Pancreas (tissue), 10 donors: ENCODE measurements around the gene CAPZA2. TPM values are rescaled to one million over a fixed set of nuclear protein-coding genes. Genes with fewer than 3 reads are reported as not detected.
A peak's percentile ranks its signal among the peaks of the same experiment; 100 is the strongest.

Experiments
- ATAC-seq, 4 donors: fragments of 200-7000 bp; cut with Tn5 transposase; one replicate each; pipeline versions ENCODE4 v1.8.0 to v1.9.1; 2020; ENCODE audit warnings: mild to moderate bottlenecking in 4 of 4, moderate library complexity in 4 of 4
- DNase-seq, 6 donors: peaks; one replicate each; pipeline ENCODE4 v3.0.0-alpha.2; 2020
- FAIRE-seq: peaks from 2 replicates; lab custom pipeline; 2012; peaks lifted over from hg19 to GRCh38; lab: Jason Lieb, UNC
- H3K27ac ChIP-seq, 4 donors: fragments of 200-600 bp; sonication (generic); 1 replicate in 3 of 4; 2 replicates in 1 of 4; pipeline versions ENCODE4 v1.5.0 to v1.8.0; 2020
- H3K27me3 ChIP-seq, 4 donors: fragments of 200-600 bp; one replicate each; pipeline ENCODE4 v1.8.0; 2021
- H3K36me3 ChIP-seq, 3 donors: fragments of 200-600 bp; sonication (generic) in 1 of 3; one replicate each; pipeline versions ENCODE4 v1.5.0 to v1.8.0; 2020 to 2021
- H3K4me1 ChIP-seq, 3 donors: fragments of 200-600 bp; one replicate each; pipeline ENCODE4 v1.8.0; 2021
- H3K4me3 ChIP-seq, 4 donors: fragments of 200-600 bp; sonication (generic) in 2 of 4; one replicate each; pipeline versions ENCODE4 v1.5.0 to v1.8.0; 2020 to 2021
- H3K9me3 ChIP-seq, 4 donors: fragments of 200-600 bp; one replicate each; pipeline ENCODE4 v1.8.0; 2021
- WGBS, 2 donors: extraction: QIAGEN DNeasy Blood & Tissue Kit; methylation state at CpG; one replicate each; pipeline ENCODE4 v1.1.7; 2013; 5-methylcytosine and 5-hydroxymethylcytosine counted together
- intact Hi-C, 3 donors: fragments of 100-400 bp; cut with DNase I; formaldehyde crosslinking; loops; one replicate each; pipeline versions ENCODE4 v1.11.1 to v1.14.2; 2022
- polyA plus RNA-seq, 2 donors: library from polyadenylated mRNA; stranded (reverse); fragments of 200-250 nt; gene quantifications; one replicate each; pipeline ENCODE4 v1.2.3, GENCODE V29; 2013
- total RNA-seq, 6 donors: library from RNA; stranded (reverse); fragmentation: NEBNext Ultra II Directional in 4 of 6; extraction: Animal tissue kit (Norgen Biotek cat#: 25700) in 4 of 6; gene quantifications; one replicate each; pipeline versions ENCODE4 v1.2.1 to v1.2.4, GENCODE V29; 2021 to 2023
- TF ChIP-seq, protein P1 (sequence below), 4 donors: fragments of 200-600 bp; sonication (generic) in 3 of 4; IDR thresholded peaks; one replicate each; pipeline versions ENCODE4 v1.5.0 to v1.8.0; 2021; ENCODE audit warnings: antibody characterized with exemption in 4 of 4
- donor health status: healthy with polysubstance abuse.
- donor health status: DM: no; HTN: no; CAD: no; lungs with moderate emphysema.
- donor health status: DM: no; HTN: no; CAD: no.
- donor health status: control.
- donor health status: control.
- donor health status: Bipolar disorder and iron deficiency.
- donor health status: DM: yes; HTN: yes; CAD: no.
- donor health status: DM: no; HTN: no; CAD: no.
- donor health status: DM: no; HTN: no; CAD: no.
- donor health status: DM: yes; HTN: yes; CAD: no.

The CAPZA2 gene
- total and polyA plus RNA-seq, 8 donors = 10.8 to 97.9 (median 58.3) TPM

DNA sequence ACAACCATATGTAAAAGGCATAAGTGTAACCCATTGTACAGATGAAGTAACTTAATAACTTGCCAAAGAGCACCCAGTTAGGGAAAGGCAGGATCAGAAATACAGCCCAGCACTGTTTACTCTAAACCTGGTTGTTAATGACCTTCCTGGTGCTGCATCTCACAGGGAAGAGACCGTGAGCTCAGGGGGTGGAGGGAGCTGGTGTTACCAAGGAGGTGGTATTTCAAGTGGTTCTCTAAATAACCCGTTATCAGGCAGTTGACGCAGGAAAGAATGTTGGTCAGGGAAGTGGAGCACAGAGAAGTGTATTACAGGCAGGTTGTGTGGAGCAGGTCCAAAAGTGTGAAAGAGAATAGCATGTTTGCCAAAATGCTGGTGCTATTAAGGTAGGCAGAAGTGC lies 86.5 kb downstream of the CAPZA2 start:
- DNase-seq (no peak), FAIRE-seq (no peak)
- intact Hi-C loops = no loop called here

DNA sequence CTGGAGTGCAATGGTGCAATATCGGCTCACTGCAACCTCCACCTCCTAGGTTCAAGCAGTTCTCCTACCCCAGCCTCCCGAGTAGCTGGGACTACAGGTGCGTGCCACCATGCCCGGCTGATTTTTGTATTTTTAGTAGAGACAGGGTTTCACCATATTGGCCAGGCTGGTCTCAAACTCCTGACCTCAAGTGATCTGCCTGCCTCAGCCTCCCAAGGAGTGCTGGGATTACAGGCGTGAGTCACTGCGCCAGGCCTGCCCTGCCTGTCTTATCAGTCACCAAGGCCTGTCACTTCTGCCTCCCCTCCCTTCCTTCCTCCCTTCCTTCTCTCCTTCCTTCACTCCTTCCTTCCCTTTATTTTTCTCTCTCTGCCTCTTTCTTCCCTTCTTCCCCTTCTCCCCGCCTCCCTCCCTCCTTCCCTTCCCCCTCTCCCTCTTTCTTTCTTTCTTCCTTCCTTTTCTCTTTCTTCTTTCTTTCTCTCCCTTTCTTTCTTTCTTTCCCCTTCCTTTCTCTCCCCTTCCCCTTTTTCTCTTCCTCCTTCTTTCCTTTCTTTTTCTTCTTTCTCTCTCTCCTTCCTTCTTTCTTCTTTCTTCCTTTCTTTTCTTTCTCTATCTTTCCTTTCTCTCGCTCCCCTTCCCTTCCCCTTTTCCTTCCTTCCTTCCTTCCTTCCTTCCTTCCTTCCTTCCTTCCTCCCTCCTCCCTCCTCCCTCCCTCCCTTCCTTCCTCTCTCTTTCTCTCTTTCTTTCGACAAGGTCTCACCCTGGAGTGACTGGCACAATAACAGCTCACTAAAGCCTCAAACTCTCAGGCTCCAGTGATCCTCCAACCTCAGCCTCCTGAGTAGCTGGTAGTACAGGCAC lies 87.8 kb downstream of the CAPZA2 start:
- intact Hi-C loops = no loop called here
- TF ChIP-seq, protein P1, sequence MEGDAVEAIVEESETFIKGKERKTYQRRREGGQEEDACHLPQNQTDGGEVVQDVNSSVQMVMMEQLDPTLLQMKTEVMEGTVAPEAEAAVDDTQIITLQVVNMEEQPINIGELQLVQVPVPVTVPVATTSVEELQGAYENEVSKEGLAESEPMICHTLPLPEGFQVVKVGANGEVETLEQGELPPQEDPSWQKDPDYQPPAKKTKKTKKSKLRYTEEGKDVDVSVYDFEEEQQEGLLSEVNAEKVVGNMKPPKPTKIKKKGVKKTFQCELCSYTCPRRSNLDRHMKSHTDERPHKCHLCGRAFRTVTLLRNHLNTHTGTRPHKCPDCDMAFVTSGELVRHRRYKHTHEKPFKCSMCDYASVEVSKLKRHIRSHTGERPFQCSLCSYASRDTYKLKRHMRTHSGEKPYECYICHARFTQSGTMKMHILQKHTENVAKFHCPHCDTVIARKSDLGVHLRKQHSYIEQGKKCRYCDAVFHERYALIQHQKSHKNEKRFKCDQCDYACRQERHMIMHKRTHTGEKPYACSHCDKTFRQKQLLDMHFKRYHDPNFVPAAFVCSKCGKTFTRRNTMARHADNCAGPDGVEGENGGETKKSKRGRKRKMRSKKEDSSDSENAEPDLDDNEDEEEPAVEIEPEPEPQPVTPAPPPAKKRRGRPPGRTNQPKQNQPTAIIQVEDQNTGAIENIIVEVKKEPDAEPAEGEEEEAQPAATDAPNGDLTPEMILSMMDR (IDR thresholded peaks at IDR 0.05) = no peak
- Histone ChIP-seq H3K27ac (no peak overlapping the region), H3K36me3 (no peaks in the 10 kb centered on the region), H3K4me1 (peaks cover 0 to 8% (median 6%) of the 10 kb centered on the region in 3 donors), H3K4me3 (no peak overlapping the region), H3K27me3 (no peaks in the 10 kb centered on the region), H3K9me3 (no peaks in the 10 kb centered on the region)
- FAIRE-seq = no peak
- WGBS, 2 donors = 83 to 89% methylated on average over 9 of the region's 9 CpGs
- DNase-seq = no peak
- ATAC-seq = no peak

More for the DNA sequence above, 86.5 kb downstream of the CAPZA2 start:
- Histone ChIP-seq H3K4me3 (no peak overlapping the region), H3K4me1 (peaks cover 0 to 7% (median 3%) of the 10 kb centered on the region in 3 donors), H3K27ac (no peak overlapping the region), H3K36me3 (no peaks in the 10 kb centered on the region), H3K27me3 (no peaks in the 10 kb centered on the region), H3K9me3 (no peaks in the 10 kb centered on the region)
- TF ChIP-seq, protein P1 (IDR thresholded peaks at IDR 0.05) = no peak
- ATAC-seq = peak in 2 of 4 donors; percentile 9 to 11
- 32 to 34% methylated on average over 3 of the region's 3 CpGs for WGBS, 2 donors

DNA sequence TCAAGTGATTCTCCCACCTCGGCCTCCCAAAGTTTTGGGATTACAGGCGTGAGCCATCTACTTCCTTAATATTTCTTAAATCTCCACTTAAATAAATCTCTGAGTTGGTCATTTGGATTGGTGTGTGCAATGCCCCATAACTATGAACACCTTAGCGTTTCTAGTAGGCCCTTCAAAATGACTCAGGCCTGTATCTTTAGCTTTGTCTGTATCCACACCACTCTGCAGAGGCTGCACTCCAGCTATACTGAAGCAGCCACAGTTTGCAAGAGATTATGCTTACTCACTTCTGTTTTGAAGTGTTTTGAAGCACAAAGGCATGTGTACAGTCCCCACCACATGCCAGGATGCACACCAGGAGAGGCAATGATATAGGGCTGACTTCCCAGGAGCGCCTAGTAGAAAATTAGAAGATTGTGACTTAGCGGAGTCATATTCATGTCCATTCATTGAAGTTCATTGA lies 88.5 kb downstream of the CAPZA2 start:
- intact Hi-C loops = no loop called here
- Histone ChIP-seq H3K4me1 (peaks cover 4 to 14% (median 12%) of the 10 kb centered on the region in 3 donors), H3K9me3 (no peaks in the 10 kb centered on the region), H3K27ac (no peak overlapping the region), H3K4me3 (no peak overlapping the region), H3K36me3 (no peaks in the 10 kb centered on the region), H3K27me3 (no peaks in the 10 kb centered on the region)
- ATAC-seq (no peak), DNase-seq (no peak), FAIRE-seq (no peak)
- WGBS, 2 donors = 95 to 96% methylated on average over 5 of the region's 5 CpGs
- TF ChIP-seq, protein P1 (IDR thresholded peaks at IDR 0.05) = no peak

DNA sequence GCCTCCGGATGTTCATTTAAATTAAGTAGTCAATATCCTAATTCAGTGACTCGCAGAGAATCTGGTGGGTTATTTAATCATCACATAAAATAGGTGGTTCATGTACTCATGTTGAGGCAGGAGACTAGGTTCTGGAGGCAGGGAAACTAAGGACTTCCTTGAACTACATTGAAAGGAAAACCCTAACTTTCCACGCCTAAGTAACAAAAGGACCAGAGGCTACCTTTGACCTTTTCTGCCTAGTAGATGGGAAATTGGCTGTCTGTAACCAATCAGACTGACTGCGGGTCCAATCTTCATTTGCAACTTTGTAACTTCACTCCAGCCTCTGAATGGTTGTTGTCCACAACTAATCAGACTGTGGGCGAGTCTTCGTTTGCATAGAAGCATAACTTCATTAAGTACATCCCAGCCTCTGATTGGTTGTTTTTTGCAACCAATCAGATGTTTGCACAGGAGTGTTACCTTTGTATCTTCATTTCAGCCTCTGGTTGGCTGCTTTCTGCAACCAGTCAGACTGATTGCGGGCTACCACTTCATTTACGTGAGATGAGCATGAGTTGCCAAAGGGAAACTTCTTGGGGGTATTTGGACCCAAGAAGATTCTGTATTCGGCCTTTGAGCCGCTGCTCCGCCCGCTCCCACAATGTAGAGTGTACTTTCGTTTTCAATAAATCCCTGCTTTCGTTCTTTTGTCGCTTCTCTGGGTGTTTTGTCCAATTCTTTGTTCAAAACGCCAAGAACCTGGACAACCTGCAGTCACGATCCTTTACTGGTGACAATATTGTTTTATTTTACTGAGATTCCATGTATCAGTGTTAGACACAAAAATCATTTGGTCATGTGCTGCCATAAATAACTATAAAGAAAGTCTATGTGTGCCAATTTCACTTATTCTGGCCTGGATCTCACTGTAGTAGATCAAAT lies 89.2 kb downstream of the CAPZA2 start:
- intact Hi-C loops = no loop called here
- Histone ChIP-seq H3K27me3 (no peaks in the 10 kb centered on the region), H3K4me3 (no peak overlapping the region), H3K36me3 (no peaks in the 10 kb centered on the region), H3K9me3 (no peaks in the 10 kb centered on the region), H3K4me1 (peaks cover 10 to 21% (median 19%) of the 10 kb centered on the region in 3 donors), H3K27ac (no peak overlapping the region)
- FAIRE-seq (no peak), DNase-seq (no peak), ATAC-seq (no peak)
- 96% methylated on average over 17 of the region's 17 CpGs for WGBS, 2 donors
- TF ChIP-seq, protein P1 (IDR thresholded peaks at IDR 0.05) = no peak
